PC-3 (cell line): ENCODE data around the gene AGRN. TPM values are rescaled to one million over a fixed set of nuclear protein-coding genes. Genes with fewer than 3 reads are reported as not detected.

Experiments
- ATAC-seq: fragments of 200-7000 bp; cut with Tn5 transposase; 2 replicates; pipeline ENCODE4 v1.9.1; 2020; ENCODE audit warnings: mild to moderate bottlenecking, moderate library complexity
- BruUV-seq: library from RNA; stranded (reverse); fragments of 400-500 nt; replicated peaks from 2 replicates; lab custom pipeline; 2021; lab: Mats Ljungman, UMichigan
- CTCF ChIA-PET: fragments of 300-600 bp; sonication (Branson Sonifier 250); formaldehyde crosslinking; loops from one replicate; lab custom pipeline; 2022; ENCODE audit warnings: antibody characterized with exemption; lab: Charles Lee
- POLR2A ChIA-PET: fragments of 300-600 bp; sonication (Branson Sonifier 250); formaldehyde crosslinking; loops from one replicate; lab custom pipeline; 2022; ENCODE audit warnings: antibody characterized with exemption; ENCODE audit not compliant: unreplicated experiment; lab: Charles Lee
- DNase-seq: peaks from one replicate; pipeline ENCODE4 v3.0.0-alpha.2; 2015
- H2AFZ ChIP-seq: fragments of 300-600 bp; sonication (generic); 2 replicates; pipeline ENCODE4 v1.6.0; 2016; ENCODE audit warnings: antibody characterized with exemption, low read length
- H3F3A ChIP-seq: fragments of 300-600 bp; sonication (generic); one replicate; pipeline ENCODE4 v1.6.0; 2017; ENCODE audit warnings: antibody characterized with exemption, low read length, control low read depth, mild to moderate bottlenecking; ENCODE audit not compliant: unreplicated experiment
- H3K27ac ChIP-seq: fragments of 300-600 bp; sonication (generic); 2 replicates; pipeline ENCODE4 v1.5.1; 2016; ENCODE audit warnings: mild to moderate bottlenecking, low read length
- H3K27me3 ChIP-seq: fragments of 300-600 bp; sonication (generic); 2 replicates; pipeline ENCODE4 v1.6.1; 2016; ENCODE audit warnings: low read length, mixed read lengths
- H3K36me3 ChIP-seq: fragments of 300-600 bp; sonication (generic); 2 replicates; pipeline ENCODE4 v1.6.1; 2016; ENCODE audit warnings: low read depth, mixed run types, low read length, mixed read lengths
- H3K4me1 ChIP-seq: fragments of 300-600 bp; sonication (generic); 2 replicates; pipeline ENCODE4 v1.5.1; 2016; ENCODE audit warnings: low read length; ENCODE audit not compliant: insufficient read depth
- H3K4me2 ChIP-seq: fragments of 300-600 bp; sonication (generic); 2 replicates; pipeline ENCODE4 v1.6.0; 2016; ENCODE audit warnings: low read length
- H3K4me3 ChIP-seq: fragments of 300-600 bp; sonication (generic); 2 replicates; pipeline ENCODE4 v1.5.1; 2016; ENCODE audit warnings: mild to moderate bottlenecking, low read length, mixed read lengths
- H3K79me2 ChIP-seq: fragments of 300-600 bp; sonication (generic); 2 replicates; pipeline ENCODE4 v1.6.1; 2017; ENCODE audit warnings: low read length, mixed read lengths
- H3K9ac ChIP-seq: fragments of 300-600 bp; sonication (generic); 2 replicates; pipeline ENCODE4 v1.6.0; 2016; ENCODE audit warnings: mild to moderate bottlenecking, low read length
- H3K9me2 ChIP-seq: fragments of 300-600 bp; sonication (generic); replicated peaks from 2 replicates; pipeline ENCODE4 v1.6.1; 2016; ENCODE audit warnings: mixed run types, low read length, mixed read lengths
- H3K9me3 ChIP-seq: fragments of 300-600 bp; sonication (generic); 2 replicates; pipeline ENCODE4 v1.6.1; 2016; ENCODE audit warnings: low read length, mixed read lengths
- H4K20me1 ChIP-seq: fragments of 300-600 bp; sonication (generic); 2 replicates; pipeline ENCODE4 v1.6.1; 2016; ENCODE audit warnings: low read length, mixed read lengths
- CTCF ChIP-seq: fragments of 300-600 bp; sonication (generic); conservative IDR thresholded peaks from 2 replicates; pipeline ENCODE4 v1.5.1; 2017; ENCODE audit warnings: antibody characterized with exemption, low read depth, mild to moderate bottlenecking, low read length
- EZH2 ChIP-seq: fragments of 300-600 bp; sonication (generic); IDR thresholded peaks from one replicate; pipeline ENCODE4 v1.6.1; 2017; ENCODE audit warnings: antibody characterized with exemption, mild to moderate bottlenecking, low read length; ENCODE audit not compliant: unreplicated experiment
- EZH2phosphoT487 ChIP-seq: fragments of 300-600 bp; sonication (generic); IDR thresholded peaks from 2 replicates; pipeline ENCODE4 v1.6.1; 2018; ENCODE audit warnings: mild to moderate bottlenecking, antibody characterized with exemption, low read length, borderline replicate concordance
- intact Hi-C: fragments of 100-400 bp; cut with micrococcal nuclease; formaldehyde crosslinking; loops from 2 replicates; pipeline ENCODE4 v1.9.0; 2023
- total RNA-seq: library from RNA; depleted of rRNA; stranded (reverse); fragments of >200 nt; gene quantifications from 2 replicates; pipeline ENCODE4 v1.2.3, GENCODE V29; 2014

The AGRN gene
- total RNA-seq, 1 experiment from 2014 or later: 273 TPM

- Histone ChIP-seq H4K20me1 (no peaks in the 10 kb centered on the region), H3K4me2 (peak within 1 kb of the TSS; percentile 96), H3K36me3 (no peaks in the 10 kb centered on the region), H3K9me2 (no peaks in the 10 kb centered on the region), H3K4me1 (peaks cover 23% of the 10 kb centered on the region), H3K4me3 (peak within 1 kb of the TSS; percentile 76), H3K9ac (peak within 1 kb of the TSS; percentile 71), H3K27me3 (no peaks in the 10 kb centered on the region), H3K79me2 (peaks cover 22% of the 10 kb centered on the region), H3K27ac (peak within 1 kb of the TSS; percentile 66), H2AFZ (peak within 1 kb of the TSS; percentile 49), H3K9me3 (no peaks in the 10 kb centered on the region), H3F3A (no peaks in the 10 kb centered on the region)
- ATAC-seq (peak; percentile 72), DNase-seq (peak; percentile 97)
- no peak for TF ChIP-seq CTCF
- TSS peak; percentile 89 for BruUV-seq
- CTCF ChIA-PET: interaction anchor here (0.7 to 1.5 kb wide), 5 partner anchors 11 to 55 kb away, joined by 3 to 7 read pairs (median 4); no protein-coding TSS in a partner anchor
- intact Hi-C loops: loop anchor here (1.0 to 5.0 kb wide), 2 partner anchors 13 to 104 kb away; partner anchors contain the start of genes C1orf159 and HES4
- POLR2A ChIA-PET: interaction anchor here (0.6 to 1.2 kb wide), 7 partner anchors 8 to 268 kb away, joined by 3 to 8 read pairs (median 4); no protein-coding TSS in a partner anchor
Measured at GRCh38 chr1:1013105-1013921, 6.6 kb upstream of the AGRN start, which contains the start of gene ISG15. Gene ISG15, plus strand, starts transcription at chr1:1013497. Its CDS starts 77 bp downstream, at chr1:1013574.

GRCh38 chr1:1013922-1014648 is 5.8 kb upstream of the AGRN start:
- no peaks in the 10 kb centered on the region for H3K36me3 ChIP-seq
- peaks cover 23% of the 10 kb centered on the region for H3K4me1 ChIP-seq
- CTCF ChIA-PET: interaction anchor here (0.6 to 1.5 kb wide), 8 partner anchors 12 to 217 kb away, joined by 3 to 7 read pairs (median 4); no protein-coding TSS in a partner anchor
- H3K9me3 ChIP-seq: no peaks in the 10 kb centered on the region
- H3K4me2 ChIP-seq: peak overlapping the region; percentile 96
- ATAC-seq: peak; percentile 59
- H3F3A ChIP-seq: no peaks in the 10 kb centered on the region
- peak overlapping the region; percentile 76 for H3K4me3 ChIP-seq
- no peaks in the 10 kb centered on the region for H3K27me3 ChIP-seq
- no TSS peak for BruUV-seq
- intact Hi-C loops: loop anchor here (1.0 to 5.0 kb wide), 3 partner anchors 14 to 103 kb away; partner anchors contain the start of genes C1orf159 and HES4
- DNase-seq: peak; percentile 69
- peak overlapping the region; percentile 49 for H2AFZ ChIP-seq
- POLR2A ChIA-PET: interaction anchor here (0.6 to 1.2 kb wide), 7 partner anchors 8 to 268 kb away, joined by 3 to 10 read pairs (median 4); no protein-coding TSS in a partner anchor
- peak overlapping the region; percentile 71 for H3K9ac ChIP-seq
- TF ChIP-seq EZH2phosphoT487: no peak
- no peak for TF ChIP-seq EZH2
- peak; percentile 25; the same call in 1 of the 2 replicates for TF ChIP-seq CTCF
- H4K20me1 ChIP-seq: no peaks in the 10 kb centered on the region
- no peaks in the 10 kb centered on the region for H3K9me2 ChIP-seq
- peaks cover 22% of the 10 kb centered on the region for H3K79me2 ChIP-seq
- peak overlapping the region; percentile 66 for H3K27ac ChIP-seq
